Activated CD4-positive, alpha-beta T cell treated with anti-CD3 and anti-CD28 coated beads, Interleukin-2, amount 50 U/mL, for 48 hours (primary cell): Measurements from ENCODE around the gene CACNA1D.

ENCODE experiments used
- DNase-seq, 2 experiments: peaks; one replicate each; pipeline ENCODE4 v3.0.0-alpha.2; 2020

Gene CACNA1D

GRCh38 chr3:53694046-53694445 lies 199.6 kb downstream of the CACNA1D start:
- DNase-seq, result no peak

- no peak for DNase-seq
Observed at GRCh38 chr3:53694666-53695323, 200.4 kb downstream of the CACNA1D start.

GRCh38 chr3:53695324-53695690 lies 200.9 kb downstream of the CACNA1D start:
- no peak for DNase-seq

GRCh38 chr3:53696401-53697172 lies 202.2 kb downstream of the CACNA1D start:
- DNase-seq, result no peak

GRCh38 chr3:53700441-53700840 lies 206.0 kb downstream of the CACNA1D start:
- no peak for DNase-seq

GRCh38 chr3:53702776-53703530 lies 208.5 kb downstream of the CACNA1D start:
- no peak for DNase-seq

- DNase-seq, result no peak
Observed at GRCh38 chr3:53703630-53704362, 209.4 kb downstream of the CACNA1D start.

GRCh38 chr3:53704363-53704725 lies 209.9 kb downstream of the CACNA1D start:
- DNase-seq, result no peak

GRCh38 chr3:53705024-53705745 lies 210.8 kb downstream of the CACNA1D start:
- no peak for DNase-seq

- DNase-seq, result no peak
Observed at GRCh38 chr3:53705774-53706173, 211.4 kb downstream of the CACNA1D start.

- no peak for DNase-seq
Observed at GRCh38 chr3:53707222-53707621, 212.8 kb downstream of the CACNA1D start.

GRCh38 chr3:53708001-53708621 lies 213.7 kb downstream of the CACNA1D start:
- DNase-seq, result no peak

- no peak for DNase-seq
Observed at GRCh38 chr3:53709256-53709655, 214.8 kb downstream of the CACNA1D start.

- peak; percentile 67 for DNase-seq
Observed at GRCh38 chr3:53709860-53710674, 215.7 kb downstream of the CACNA1D start.

- no peak for DNase-seq
Observed at GRCh38 chr3:53711387-53711786, 217.0 kb downstream of the CACNA1D start.

- peak in 1 of 2 experiments; percentile 8 for DNase-seq
Observed at GRCh38 chr3:53712817-53713388, 218.5 kb downstream of the CACNA1D start.

GRCh38 chr3:53713626-53714025 lies 219.2 kb downstream of the CACNA1D start:
- no peak for DNase-seq

GRCh38 chr3:53715815-53716483 lies 221.5 kb downstream of the CACNA1D start:
- no peak for DNase-seq

GRCh38 chr3:53716998-53717397 lies 222.6 kb downstream of the CACNA1D start:
- DNase-seq, result no peak

GRCh38 chr3:53718462-53718861 lies 224.1 kb downstream of the CACNA1D start:
- no peak for DNase-seq
